ENCODE data around the gene VILL. TPM values are rescaled to one million over a fixed set of nuclear protein-coding genes. Genes with fewer than 3 reads are reported as not detected.
"Not testable (repeated sequence)": the region's sequence is repeated elsewhere in the genome, so short reads cannot be mapped to it uniquely, and the experiment has no call there.

VILL gene
- total RNA-seq, 1 donor from 2014 or later = 1.5 TPM

DNA sequence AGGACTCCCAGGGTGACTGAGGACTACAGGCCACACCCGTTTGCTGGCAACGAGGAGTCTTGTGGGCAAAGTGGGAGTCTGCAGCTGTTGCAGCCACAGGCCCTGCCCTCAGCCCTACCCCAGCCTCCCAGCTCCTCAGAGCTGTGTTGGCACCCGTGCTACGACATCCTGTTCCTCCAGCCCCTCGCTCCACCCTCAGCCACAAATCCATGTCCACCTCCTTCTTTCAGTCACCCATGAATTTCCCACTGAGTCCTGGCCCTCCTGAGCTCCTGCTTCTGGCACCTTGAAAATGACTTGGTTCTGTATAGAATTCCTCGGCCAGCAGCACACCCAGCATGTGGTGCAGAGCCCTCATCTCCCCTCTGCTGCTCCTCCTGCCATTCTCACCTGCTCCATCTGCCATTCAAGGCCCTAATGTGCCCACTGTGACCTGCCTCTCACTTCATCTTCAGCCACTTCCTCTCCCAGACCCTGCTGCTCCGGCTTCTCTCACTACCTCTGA, 20.9 kb upstream of the VILL start:
- Mint-ChIP-seq H3K36me3 (ENCODE audit: low read depth, unreplicated experiment) (peaks cover 26% of the 10 kb centered on the region), H3K4me3 (ENCODE audit: unreplicated experiment) (no peak overlapping the region), H3K9me3 (ENCODE audit: unreplicated experiment) (no peaks in the 10 kb centered on the region), H3K27ac (ENCODE audit: unreplicated experiment) (peak overlapping the region; percentile 3), H3K27me3 (ENCODE audit: low read depth, unreplicated experiment) (no peaks in the 10 kb centered on the region), H3K4me1 (ENCODE audit: low read depth, unreplicated experiment) (peaks cover 4% of the 10 kb centered on the region)
- FAIRE-seq (no peak), DNase-seq (ENCODE audit: low read depth) (no peak)
- no peak overlapping the region for H3K9ac ChIP-seq (ENCODE audit: low read length)
- H3K9me3 ChIP-seq (ENCODE audit: insufficient read depth, low read depth, low read length) = no peaks in the 10 kb centered on the region
- no peak overlapping the region for H3K27ac ChIP-seq (ENCODE audit: low read depth, low read length)
- H3K4me3 ChIP-seq (ENCODE audit: insufficient read depth, low read depth, low read length) = no peak overlapping the region
- H3K27me3 ChIP-seq (ENCODE audit: insufficient read depth, low read length) = no peaks in the 10 kb centered on the region
- H3K4me1 ChIP-seq (ENCODE audit: insufficient read depth, low read length) = no peaks in the 10 kb centered on the region
- H3K4me2 ChIP-seq (ENCODE audit: low read length) = no peak overlapping the region
- H3K36me3 ChIP-seq (ENCODE audit: insufficient read depth, low read length) = no peaks in the 10 kb centered on the region
- no peaks in the 10 kb centered on the region for H3K79me2 ChIP-seq (ENCODE audit: insufficient read depth, low read length)
- H2AFZ ChIP-seq (ENCODE audit: low read depth, low read length) = no peak overlapping the region
- no peaks in the 10 kb centered on the region for H4K20me1 ChIP-seq (ENCODE audit: insufficient read depth, low read length)
- no peak for TF ChIP-seq CTCF (IDR thresholded peaks at IDR 0.05; ENCODE audit: insufficient read depth, low read depth, low read length)
- no peak for TF ChIP-seq EZH2 (IDR thresholded peaks at IDR 0.05; ENCODE audit: insufficient read depth, low read length)

DNA sequence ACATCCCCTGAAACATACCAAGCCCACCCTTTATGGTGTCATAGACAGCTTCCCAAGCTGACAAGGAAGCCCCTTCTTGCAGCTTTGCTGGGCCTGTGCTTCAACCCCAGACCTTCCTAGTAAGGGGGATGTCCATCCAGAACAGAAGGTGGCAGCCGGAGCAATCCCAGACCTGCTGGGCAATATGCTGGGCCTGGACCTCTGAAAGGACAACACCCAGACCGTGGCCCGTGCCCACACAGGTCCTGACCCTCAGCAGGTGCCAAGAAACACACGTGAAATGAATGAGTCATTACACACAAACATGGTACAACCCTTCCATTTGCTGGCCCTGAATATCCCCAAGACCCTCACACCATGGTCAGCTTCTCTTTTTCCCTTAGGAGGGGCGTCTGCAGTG, 19.8 kb upstream of the VILL start:
- Mint-ChIP-seq H3K4me3 (ENCODE audit: unreplicated experiment) (no peak overlapping the region), H3K9me3 (ENCODE audit: unreplicated experiment) (no peaks in the 10 kb centered on the region), H3K27me3 (ENCODE audit: low read depth, unreplicated experiment) (no peaks in the 10 kb centered on the region), H3K27ac (ENCODE audit: unreplicated experiment) (no peak overlapping the region), H3K36me3 (ENCODE audit: low read depth, unreplicated experiment) (peaks cover 22% of the 10 kb centered on the region), H3K4me1 (ENCODE audit: low read depth, unreplicated experiment) (peaks cover 2% of the 10 kb centered on the region)
- no peaks in the 10 kb centered on the region for H3K4me1 ChIP-seq (ENCODE audit: insufficient read depth, low read length)
- no peak overlapping the region for H3K4me2 ChIP-seq (ENCODE audit: low read length)
- H2AFZ ChIP-seq (ENCODE audit: low read depth, low read length) = no peak overlapping the region
- H3K27ac ChIP-seq (ENCODE audit: low read depth, low read length) = no peak overlapping the region
- FAIRE-seq (no peak), DNase-seq (ENCODE audit: low read depth) (no peak)
- H3K36me3 ChIP-seq (ENCODE audit: insufficient read depth, low read length) = peaks cover 2% of the 10 kb centered on the region
- TF ChIP-seq CTCF (IDR thresholded peaks at IDR 0.05; ENCODE audit: insufficient read depth, low read depth, low read length) (no peak), EZH2 (IDR thresholded peaks at IDR 0.05; ENCODE audit: insufficient read depth, low read length) (no peak)
- no peak overlapping the region for H3K4me3 ChIP-seq (ENCODE audit: insufficient read depth, low read depth, low read length)
- H3K9ac ChIP-seq (ENCODE audit: low read length) = no peak overlapping the region
- no peaks in the 10 kb centered on the region for H4K20me1 ChIP-seq (ENCODE audit: insufficient read depth, low read length)
- no peaks in the 10 kb centered on the region for H3K27me3 ChIP-seq (ENCODE audit: insufficient read depth, low read length)
- H3K79me2 ChIP-seq (ENCODE audit: insufficient read depth, low read length) = no peaks in the 10 kb centered on the region
- H3K9me3 ChIP-seq (ENCODE audit: insufficient read depth, low read depth, low read length) = no peaks in the 10 kb centered on the region

- Histone ChIP-seq H3K79me2 (ENCODE audit: insufficient read depth, low read length) (no peaks in the 10 kb centered on the region), H3K36me3 (ENCODE audit: insufficient read depth, low read length) (peaks cover 5% of the 10 kb centered on the region), H3K4me3 (ENCODE audit: insufficient read depth, low read depth, low read length) (no peak overlapping the region), H3K9me3 (ENCODE audit: insufficient read depth, low read depth, low read length) (no peaks in the 10 kb centered on the region), H3K27ac (ENCODE audit: low read depth, low read length) (no peak overlapping the region), H4K20me1 (ENCODE audit: insufficient read depth, low read length) (no peaks in the 10 kb centered on the region), H3K9ac (ENCODE audit: low read length) (no peak overlapping the region), H3K4me2 (ENCODE audit: low read length) (no peak overlapping the region), H3K27me3 (ENCODE audit: insufficient read depth, low read length) (no peaks in the 10 kb centered on the region), H2AFZ (ENCODE audit: low read depth, low read length) (no peak overlapping the region), H3K4me1 (ENCODE audit: insufficient read depth, low read length) (no peaks in the 10 kb centered on the region)
- Mint-ChIP-seq H3K9me3 (ENCODE audit: unreplicated experiment) (no peaks in the 10 kb centered on the region), H3K4me1 (ENCODE audit: low read depth, unreplicated experiment) (peaks cover 2% of the 10 kb centered on the region), H3K27me3 (ENCODE audit: low read depth, unreplicated experiment) (no peaks in the 10 kb centered on the region), H3K36me3 (ENCODE audit: low read depth, unreplicated experiment) (peaks cover 21% of the 10 kb centered on the region), H3K27ac (ENCODE audit: unreplicated experiment) (no peak overlapping the region), H3K4me3 (ENCODE audit: unreplicated experiment) (no peak overlapping the region)
- DNase-seq (ENCODE audit: low read depth) (no peak), FAIRE-seq (no peak)
- TF ChIP-seq CTCF (IDR thresholded peaks at IDR 0.05; ENCODE audit: insufficient read depth, low read depth, low read length) = no peak
- TF ChIP-seq EZH2 (IDR thresholded peaks at IDR 0.05; ENCODE audit: insufficient read depth, low read length) = no peak
These were observed 19.1 kb upstream of the VILL start for GRCh38 chr3:37971467-37971866.

DNA sequence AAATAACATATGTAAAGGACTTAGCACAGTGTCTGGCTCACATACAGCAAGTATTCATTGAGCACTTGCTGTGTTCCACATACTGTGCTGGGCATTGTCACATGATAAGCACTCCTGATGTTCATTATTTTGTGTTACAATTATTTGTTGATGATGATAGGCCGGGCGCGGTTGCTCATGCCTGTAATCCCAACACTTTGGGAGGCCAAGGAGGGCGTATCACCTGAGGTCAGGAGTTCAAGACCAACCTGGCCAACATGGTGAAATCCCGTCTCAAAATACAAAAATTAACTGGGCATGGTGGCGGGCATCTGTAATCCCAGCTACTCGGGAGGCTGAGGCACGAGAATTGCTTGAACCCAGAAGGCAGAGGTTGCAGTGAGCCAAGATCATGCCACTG, 18.5 kb upstream of the VILL start:
- H3K4me3 ChIP-seq (ENCODE audit: insufficient read depth, low read depth, low read length); H3K79me2 ChIP-seq (ENCODE audit: insufficient read depth, low read length); H3K4me1 Mint-ChIP-seq (ENCODE audit: low read depth, unreplicated experiment); H3K9me3 Mint-ChIP-seq (ENCODE audit: unreplicated experiment); H3K4me2 ChIP-seq (ENCODE audit: low read length); H3K9me3 ChIP-seq (ENCODE audit: insufficient read depth, low read depth, low read length); DNase-seq (ENCODE audit: low read depth); H3K9ac ChIP-seq (ENCODE audit: low read length); H3K4me1 ChIP-seq (ENCODE audit: insufficient read depth, low read length); H3K4me3 Mint-ChIP-seq (ENCODE audit: unreplicated experiment); FAIRE-seq; H3K27ac Mint-ChIP-seq (ENCODE audit: unreplicated experiment); H3K27me3 ChIP-seq (ENCODE audit: insufficient read depth, low read length); H3K27ac ChIP-seq (ENCODE audit: low read depth, low read length); H3K36me3 ChIP-seq (ENCODE audit: insufficient read depth, low read length); H3K27me3 Mint-ChIP-seq (ENCODE audit: low read depth, unreplicated experiment); H2AFZ ChIP-seq (ENCODE audit: low read depth, low read length); H4K20me1 ChIP-seq (ENCODE audit: insufficient read depth, low read length): not testable (repeated sequence)
- H3K36me3 Mint-ChIP-seq (ENCODE audit: low read depth, unreplicated experiment) = peaks cover 21% of the 10 kb centered on the region

Data from astrocyte (in vitro differentiated cells and primary cell).